Measurements from ENCODE around the gene KIF2C. TPM values are rescaled to one million over a fixed set of nuclear protein-coding genes. Genes with fewer than 3 reads are reported as not detected.
A peak's percentile ranks its signal among the peaks of the same experiment; 100 is the strongest.
"Not testable (repeated sequence)": the region's sequence is repeated elsewhere in the genome, so short reads cannot be mapped to it uniquely, and the experiment has no call there.

Gene KIF2C
- 2.9 TPM for total RNA-seq

DNA sequence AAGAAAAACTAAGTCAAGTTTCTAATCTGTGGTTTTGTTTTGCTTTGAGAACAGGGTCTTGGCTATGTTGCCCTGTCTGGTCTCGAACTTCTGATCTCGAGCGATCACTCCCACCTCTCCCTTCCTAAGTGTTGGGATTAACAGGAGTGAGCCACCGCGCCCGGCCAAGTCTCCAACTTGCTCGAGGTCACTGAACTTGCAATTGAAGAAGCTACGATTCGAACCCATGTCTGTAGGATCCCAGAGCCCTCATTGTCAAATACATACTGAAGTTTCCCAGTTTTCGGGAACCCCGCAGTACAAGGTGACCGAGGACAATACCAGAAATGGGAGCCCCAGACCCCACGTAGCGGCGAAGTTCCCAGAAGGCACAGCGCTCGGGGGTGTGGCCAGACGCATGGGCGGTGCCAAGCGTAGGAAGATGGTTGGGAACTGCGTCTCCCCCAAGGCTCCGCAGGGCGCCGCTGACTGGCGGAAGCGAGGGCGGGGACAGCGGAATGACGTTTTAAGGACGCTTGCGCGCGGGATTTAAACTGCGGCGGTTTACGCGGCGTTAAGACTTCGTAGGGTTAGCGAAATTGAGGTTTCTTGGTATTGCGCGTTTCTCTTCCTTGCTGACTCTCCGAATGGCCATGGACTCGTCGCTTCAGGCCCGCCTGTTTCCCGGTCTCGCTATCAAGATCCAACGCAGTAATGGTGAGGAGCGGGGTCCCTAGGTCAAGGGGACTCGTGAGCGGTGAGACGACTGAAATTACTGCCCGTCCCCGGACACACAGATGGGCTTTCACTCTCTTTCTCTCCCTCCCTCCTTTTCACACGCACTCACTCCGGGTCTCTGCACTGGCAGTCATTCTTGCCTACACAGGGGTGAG lies at the start of gene KIF2C:
Gene KIF2C (plus strand): TSS at position 531 of the 872 bp plus-strand sequence. CDS start 96 bp downstream, at position 627.
- DNase-seq (ENCODE audit: low spot score in 2 of 2) (peak; percentile 95 to 99), FAIRE-seq (peak; percentile 42)

DNA sequence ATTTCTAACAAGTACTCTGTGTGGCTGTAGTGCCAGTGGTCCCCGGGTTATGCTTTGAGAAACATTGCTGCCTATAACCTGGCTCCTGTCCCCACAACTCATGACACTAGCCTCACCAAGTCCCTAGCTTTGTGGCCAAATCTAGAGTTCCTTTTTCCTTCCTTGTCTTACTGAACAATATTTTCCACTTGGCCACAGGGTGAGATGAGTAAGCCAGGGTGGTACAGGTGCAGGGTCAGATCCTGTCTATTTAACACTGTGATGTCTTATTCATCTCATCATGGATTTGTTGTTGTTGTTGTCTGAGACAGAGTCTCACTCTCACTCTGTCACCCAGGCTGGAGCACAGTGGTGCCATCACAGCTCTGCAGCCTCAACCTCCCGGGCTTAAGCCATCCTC lies 46.5 kb upstream of the KIF2C start:
- FAIRE-seq = no peak

DNA sequence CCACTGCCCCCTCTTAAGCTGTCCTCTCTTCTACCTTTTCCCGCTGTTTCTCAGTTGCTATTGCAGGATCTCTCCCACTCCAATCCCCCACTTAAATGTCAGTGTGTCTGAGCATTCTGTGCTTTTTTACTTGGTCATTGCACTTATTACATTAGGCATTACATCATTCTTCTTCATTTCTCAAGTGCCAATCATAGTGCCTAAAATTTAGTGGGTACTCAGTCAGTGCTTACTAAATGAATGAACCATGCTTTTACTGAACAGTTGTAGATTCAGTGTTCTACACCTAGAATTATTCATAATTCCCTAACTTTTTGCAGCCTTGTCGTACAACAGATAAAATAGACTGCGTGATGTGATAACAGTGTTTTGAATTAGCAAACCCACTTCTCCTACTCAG lies 45.7 kb upstream of the KIF2C start:
- FAIRE-seq (no peak), DNase-seq (ENCODE audit: low spot score in 2 of 2) (no peak)

More for the DNA sequence above, 46.5 kb upstream of the KIF2C start:
- no peak for DNase-seq (ENCODE audit: low spot score in 2 of 2)

DNA sequence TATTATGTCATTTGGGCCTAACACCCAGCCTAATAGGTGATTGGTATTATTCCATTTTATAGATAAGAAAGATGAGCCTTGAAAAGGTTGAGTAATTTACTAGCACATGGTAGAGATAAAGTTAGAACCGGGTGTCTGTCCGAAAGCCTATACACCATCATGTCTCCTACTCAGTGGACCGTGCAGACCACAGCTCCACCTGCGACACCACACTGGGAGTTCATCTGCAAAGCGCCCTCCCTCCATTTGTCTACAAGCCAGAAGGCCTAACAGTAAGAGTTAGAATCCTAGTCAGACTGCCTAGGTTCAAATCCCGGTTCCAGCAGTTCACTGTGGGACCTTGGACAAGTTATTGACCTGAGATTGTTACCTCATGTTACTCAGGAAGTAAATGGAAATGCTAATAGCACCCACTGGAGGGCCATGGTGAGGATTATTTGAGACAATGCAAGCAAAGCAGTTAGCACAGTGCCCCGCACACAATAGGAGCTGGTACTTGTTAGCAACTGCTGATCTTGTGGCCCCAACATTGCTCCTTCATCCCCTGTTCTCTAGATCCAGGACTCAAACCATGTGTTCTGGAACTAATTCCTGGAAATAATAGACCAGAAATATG lies 44.7 kb upstream of the KIF2C start:
- no peak for FAIRE-seq

DNA sequence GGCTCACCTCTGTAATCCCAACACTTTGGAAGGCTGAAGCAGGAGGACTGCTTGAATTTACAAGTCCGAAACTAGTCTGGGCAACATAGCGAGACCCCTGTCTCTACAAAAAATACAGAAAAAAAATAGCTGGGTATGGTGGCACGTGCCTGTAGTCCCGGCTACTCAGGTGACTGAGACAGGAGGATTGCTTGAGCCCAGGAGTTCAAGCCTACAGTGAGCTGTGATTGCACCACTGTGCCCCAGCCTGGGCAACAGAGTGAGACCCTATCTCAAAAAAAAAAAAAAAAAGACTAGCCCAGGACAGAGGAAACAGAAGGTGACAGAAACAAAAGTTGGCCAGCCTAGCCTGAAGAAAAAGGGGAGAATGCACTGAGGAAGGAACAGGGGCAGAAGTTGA lies 44.0 kb upstream of the KIF2C start:
- DNase-seq (ENCODE audit: low spot score in 2 of 2) = no peak
- no peak for FAIRE-seq

More for the DNA sequence above, 44.7 kb upstream of the KIF2C start:
- DNase-seq (ENCODE audit: low spot score in 2 of 2) = no peak

DNA sequence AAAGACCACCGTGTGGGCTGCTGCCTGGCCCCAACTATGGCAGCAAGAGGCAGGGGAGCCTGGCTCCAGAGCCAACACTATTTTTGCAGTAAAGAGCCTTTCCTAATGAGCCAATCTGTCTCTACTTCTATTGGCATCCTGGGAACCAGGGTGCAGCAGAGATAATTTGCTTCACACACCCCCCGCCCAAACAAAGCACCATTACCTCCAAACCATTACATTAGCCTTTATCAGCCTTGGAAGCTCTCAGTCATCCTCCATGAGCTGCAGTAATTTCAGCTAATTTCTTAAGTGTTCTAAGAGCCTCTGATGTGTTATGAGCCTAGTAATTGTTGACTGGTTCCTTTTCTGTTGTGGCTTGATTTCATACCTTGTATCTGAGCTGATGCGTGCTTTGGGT lies 43.5 kb upstream of the KIF2C start:
- no peak for FAIRE-seq
- DNase-seq (ENCODE audit: low spot score in 2 of 2) = no peak

DNA sequence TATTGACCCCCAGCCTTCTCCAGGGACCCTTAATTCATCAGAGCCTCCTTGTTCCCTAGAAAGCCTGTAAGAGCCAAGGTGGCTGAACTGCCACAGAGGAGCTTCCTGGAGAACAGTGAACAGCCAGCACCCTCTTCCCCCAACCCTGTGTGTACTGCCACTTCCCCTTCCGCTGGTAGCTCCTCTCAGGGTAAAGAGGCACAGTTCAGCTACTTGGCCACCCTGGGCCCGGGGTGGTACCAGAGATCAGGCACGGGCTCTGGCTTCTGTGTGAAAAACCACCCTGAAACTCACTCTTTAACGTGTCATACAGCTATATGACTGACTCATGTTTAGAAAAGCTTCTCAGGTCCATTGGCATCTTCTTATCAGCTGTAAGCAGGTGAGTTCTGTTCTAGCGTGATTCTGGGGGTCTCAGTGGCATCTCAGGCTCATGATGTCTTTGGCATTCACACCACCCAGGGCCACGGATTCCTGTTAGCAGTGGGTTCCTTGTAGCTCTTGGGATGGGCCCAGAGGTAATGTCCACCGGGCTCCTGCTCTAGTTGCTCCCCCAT lies 42.8 kb upstream of the KIF2C start:
- no peak for FAIRE-seq

DNA sequence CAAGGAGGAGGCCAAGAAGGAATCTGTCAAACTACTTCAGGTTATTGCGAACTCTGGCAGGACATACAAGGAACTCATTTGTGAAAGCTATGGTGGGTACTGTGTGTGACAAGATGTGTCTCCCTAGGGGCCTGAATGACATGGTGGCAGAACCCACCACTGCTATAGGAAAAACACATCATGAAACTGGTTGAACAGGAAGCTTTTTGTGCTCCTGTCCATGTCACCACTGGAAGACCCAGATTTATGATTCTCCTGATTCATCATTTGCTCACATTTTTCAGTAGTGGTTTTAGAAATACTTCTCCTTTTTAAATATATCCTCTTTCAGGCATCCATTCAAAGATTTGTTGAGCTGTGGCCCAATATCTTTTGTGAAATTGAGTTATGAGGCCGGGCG lies 41.5 kb upstream of the KIF2C start:
- FAIRE-seq (no peak), DNase-seq (ENCODE audit: low spot score in 2 of 2) (no peak)

More for the DNA sequence above, 42.8 kb upstream of the KIF2C start:
- DNase-seq (ENCODE audit: low spot score in 2 of 2) = no peak

DNA sequence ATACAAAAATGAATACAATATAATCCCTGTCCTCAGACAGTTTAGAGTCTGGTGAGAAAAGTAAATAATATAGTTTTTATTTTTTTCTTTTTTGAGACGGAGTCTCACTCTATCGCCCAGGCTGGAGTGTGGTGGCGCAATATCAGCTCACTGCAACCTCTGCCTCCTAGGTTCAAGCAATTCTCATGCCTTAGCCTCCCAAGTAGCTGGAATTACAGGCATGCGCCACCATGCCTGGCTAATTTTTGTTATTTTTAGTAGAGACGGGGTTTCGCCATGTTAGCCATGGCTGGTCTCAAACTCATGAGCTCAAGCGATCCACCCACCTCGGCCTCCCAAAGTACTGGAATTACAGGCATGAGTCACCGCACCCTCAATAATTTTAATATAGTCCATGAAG lies 40.3 kb upstream of the KIF2C start:
- DNase-seq (ENCODE audit: low spot score in 2 of 2); FAIRE-seq: not testable (repeated sequence)

DNA sequence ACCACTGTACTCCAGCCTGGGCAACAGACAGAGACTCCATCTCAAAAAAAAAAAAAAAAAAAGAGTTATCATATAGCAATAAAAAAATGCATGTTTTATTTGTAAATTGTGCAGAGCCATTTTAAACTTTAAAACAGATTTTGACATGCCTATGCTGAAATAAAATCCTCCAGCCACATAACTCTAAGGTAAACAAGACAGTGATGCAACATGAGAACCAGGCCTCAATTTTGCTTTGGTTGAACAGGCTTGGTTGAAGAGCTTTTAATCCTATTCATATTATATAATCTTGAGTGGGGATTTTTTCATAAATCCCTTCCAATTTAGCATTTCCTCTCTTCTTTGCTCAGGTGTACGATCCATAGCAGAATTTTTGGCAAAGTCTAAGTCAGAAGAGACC lies 39.1 kb upstream of the KIF2C start:
- FAIRE-seq = no peak
- DNase-seq (ENCODE audit: low spot score in 2 of 2) = no peak

DNA sequence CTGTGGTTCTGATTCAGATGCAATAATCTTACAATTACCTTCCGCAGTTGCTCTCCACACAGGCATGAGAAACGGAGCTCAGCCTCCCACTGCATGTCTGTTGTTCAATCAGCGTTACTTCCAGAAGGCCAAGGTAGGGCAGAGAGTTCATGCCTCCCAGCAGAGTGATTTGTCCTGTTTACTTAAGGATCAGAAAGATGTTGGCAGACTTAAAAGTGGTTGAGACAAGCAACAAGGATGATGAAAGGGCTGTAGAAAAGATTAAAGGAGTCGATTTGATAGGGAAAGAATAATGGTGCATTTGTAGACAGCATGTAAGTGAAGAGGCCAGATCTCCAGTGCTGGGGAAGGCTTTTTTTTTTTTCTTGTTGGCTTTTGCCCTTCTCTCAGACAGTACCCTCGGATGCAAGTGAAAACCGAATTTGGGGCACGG lies 38.5 kb upstream of the KIF2C start:
- no peak for FAIRE-seq
- DNase-seq (ENCODE audit: low spot score in 2 of 2) = no peak

DNA sequence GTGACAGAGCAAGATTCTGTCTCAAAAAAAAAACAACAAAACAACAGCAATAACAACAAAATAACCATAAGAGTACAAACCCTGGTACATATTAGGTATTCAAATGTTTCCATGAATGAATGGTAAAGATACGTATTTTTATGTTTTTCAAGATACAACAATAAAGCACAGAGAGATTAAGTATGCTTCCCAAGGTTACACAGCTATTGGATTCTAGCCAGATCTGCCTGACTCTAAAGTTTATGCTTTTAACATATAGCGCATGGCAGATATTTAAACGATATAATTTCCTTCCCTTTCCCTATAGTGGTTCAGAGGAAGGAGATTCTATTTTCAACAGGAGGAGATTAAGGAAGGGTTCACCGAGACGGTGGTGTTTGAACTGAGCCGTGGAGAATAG lies 34.2 kb upstream of the KIF2C start:
- DNase-seq (ENCODE audit: low spot score in 2 of 2) (no peak), FAIRE-seq (no peak)

DNA sequence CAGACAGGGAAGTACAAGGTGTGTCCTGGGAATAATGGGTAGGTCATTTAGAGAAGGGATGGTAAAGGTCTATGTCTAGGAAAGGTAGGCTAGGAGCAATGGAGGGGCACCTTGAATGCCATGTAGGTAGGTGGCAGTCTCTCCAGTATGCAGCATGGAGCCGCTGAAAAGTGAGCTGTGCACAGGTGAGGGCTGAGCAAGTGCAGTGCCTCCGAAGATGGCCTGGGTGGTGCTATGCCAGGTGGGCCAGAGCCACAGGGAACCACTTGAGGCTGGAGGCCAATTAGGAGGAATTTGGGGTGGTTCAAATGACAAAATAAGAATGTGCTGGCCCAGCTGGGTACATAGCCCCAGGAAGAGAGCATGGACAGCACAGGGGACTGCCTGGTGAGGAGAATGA lies 33.7 kb upstream of the KIF2C start:
- DNase-seq (ENCODE audit: low spot score in 2 of 2) = no peak
- FAIRE-seq = no peak

DNA sequence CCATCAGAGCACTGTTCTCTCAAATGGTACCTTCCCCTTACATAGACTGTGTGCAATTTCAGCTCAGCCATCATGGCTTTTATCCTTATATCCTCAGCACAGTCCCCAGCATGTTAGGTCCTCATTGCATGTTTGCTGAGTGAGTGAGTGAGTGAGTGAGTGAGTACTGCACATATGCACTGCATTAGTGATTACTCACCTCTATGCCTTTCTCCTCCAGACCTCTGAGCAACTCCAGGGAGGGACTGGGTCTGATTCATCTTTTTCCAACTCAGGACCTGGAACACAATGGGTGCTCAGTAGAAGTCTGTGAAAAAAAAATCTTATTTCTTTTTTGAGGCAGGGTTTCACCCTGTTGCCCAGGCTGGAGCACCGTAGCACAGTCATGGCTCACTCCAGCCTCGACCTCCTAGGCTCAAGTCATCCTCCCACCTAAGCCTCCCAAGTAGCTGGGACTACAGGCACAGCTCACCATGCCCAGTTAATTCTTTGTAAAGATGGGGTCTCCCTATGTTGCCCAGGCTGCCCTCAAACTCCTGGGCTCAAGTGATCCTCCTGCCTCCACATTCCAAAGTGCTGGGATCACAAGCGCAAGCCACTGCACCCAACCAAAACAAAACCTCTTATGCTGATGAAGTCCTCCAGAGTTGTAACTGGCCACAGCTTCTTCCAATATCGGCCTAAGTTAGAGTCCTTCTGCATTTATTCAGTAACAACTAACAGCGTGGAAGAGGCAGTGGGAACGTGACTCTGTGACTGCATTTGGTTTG lies 32.3 kb upstream of the KIF2C start:
- FAIRE-seq = no peak

DNA sequence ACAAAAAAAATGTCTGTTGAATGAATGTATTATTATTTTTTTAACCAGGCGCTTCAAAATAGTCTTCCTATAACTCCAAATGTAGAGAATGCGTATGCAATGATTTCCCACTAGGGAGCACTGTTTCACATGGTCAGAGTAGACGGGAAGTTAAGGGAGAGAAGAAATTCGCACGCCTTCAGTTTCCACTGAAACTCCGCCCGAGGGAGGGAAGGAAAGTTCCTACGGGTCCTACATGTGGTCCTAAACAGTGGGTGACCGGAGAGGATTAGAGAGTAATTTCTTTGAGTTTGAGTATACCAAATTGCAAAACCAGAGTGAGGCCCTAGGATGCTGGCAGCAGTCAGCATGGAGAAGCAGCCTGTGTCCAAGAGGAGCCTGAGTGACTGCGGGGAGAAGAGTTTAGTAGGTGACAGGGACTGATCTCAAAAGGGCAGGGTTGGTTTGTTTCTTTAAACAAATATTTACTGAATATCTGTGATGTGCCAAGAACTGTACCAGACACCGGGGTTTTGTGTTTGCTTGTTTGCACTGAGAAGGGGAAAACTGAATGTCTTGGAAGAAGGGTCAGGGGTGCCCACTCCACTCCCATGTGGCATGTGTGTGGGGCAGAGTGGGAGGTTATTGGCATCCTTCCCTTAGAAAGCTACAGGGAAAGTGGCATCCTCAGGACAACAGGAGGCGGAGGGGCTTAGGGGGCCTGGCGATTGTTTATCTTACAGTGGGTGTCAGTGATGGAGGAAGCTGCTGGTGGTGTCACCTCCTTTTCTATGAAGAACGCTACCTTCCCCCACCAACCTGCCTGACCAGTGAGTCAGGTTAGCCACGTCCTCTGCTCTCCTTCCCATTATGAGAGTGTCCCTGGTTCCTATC lies 31.4 kb upstream of the KIF2C start:
- FAIRE-seq = no peak
- peak in 1 of 2 donors; percentile 55 for DNase-seq (ENCODE audit: low spot score in 2 of 2)

More for the DNA sequence above, 32.3 kb upstream of the KIF2C start:
- DNase-seq (ENCODE audit: low spot score in 2 of 2) = no peak

DNA sequence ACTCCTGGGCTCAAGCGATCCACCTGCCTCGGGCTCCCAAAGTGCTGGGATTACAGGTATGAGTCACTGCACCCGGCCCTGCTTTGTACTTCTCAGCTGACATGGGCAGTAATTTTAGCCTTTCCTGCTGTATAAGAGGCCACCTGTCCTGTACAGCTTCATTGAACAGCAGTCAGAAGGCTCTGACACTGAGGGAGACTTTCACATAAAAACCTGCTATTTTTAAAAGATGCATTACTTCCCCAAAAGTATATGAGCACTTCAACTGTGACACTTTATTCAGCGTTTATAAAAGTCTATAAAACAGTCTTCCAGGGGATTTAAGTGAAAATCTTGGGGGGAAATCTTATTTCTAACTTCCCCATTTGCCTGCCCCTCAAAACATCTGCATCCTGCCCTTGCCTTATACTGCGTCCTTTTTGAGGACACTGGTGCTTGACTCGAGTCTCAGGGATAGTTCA lies 26.3 kb upstream of the KIF2C start:
- DNase-seq (ENCODE audit: low spot score in 2 of 2) (no peak), FAIRE-seq (no peak)

DNA sequence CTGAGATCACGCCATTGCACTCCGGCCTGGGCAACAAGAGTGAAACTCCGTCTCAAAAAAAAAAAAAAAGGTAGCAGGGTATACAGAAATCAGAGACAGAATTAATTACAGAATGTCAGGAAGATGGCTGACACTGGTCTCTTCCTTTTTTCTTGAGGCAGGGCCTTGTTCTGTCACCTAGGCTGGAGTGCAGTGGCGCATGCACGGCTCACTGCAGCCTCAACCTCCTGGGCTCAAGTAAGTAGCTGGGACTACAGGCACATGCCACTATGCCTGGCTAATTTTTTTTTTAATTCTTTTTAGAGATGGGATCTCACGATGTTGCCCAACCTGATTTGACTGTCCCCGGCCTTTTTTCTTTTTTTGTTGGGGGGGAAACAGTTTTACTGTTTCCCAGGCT lies 25.1 kb upstream of the KIF2C start:
- DNase-seq (ENCODE audit: low spot score in 2 of 2) (no peak), FAIRE-seq (no peak)

DNA sequence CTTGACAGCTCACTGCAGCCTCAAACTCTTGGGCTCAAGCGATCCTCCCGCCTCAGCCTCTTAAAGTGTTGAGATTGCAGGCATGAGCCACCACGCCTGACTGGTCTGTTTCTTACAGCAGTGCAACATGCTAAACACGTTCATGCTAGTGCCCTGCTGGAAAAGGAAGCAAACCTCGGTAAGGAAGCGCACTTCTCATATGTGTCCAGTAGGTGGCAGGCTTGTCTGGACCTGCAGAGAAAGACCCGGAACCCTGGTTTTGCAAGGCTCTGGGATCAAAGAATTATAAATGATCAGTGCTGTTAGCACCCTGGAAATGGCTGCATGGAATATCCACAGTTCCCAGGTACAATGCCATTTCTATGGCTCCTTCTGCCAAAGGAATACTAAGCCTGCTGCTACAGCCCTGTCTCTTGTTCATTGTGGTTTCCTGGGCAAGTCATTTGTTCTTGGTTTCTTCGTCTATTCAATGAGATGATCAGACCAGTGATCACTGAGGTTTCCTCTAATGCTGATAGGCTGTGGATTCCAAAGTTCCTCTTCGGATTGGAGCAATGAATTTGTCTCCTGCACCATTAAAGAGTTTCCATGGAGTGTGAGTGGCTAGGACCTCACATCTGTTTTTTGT lies 24.6 kb upstream of the KIF2C start:
- DNase-seq (ENCODE audit: low spot score in 2 of 2) (peak in 1 of 2 donors; percentile 83), FAIRE-seq (no peak)

DNA sequence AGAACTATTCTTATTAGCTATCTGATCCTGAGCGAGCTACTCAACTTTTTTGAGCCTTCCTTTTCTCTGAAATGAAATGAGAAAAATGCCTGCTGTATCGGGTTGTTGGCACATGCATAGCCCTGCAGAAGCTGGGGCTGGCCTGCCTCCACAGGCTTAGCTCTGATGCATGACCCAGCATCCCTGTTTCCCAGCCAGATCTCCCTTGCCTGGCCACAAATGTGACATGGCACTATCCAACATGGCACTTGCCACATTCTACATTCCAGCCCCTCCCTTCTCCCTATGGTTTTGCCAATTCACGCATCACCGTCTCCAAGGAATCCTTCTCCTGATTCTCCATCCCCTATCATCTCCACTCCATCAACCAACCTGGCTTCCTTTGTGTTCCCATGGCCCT lies 22.5 kb upstream of the KIF2C start:
- FAIRE-seq (no peak), DNase-seq (ENCODE audit: low spot score in 2 of 2) (no peak)

Data from frontal cortex (tissue), 4 donors.